ENCODE measurements around the gene OPCML.

DNA sequence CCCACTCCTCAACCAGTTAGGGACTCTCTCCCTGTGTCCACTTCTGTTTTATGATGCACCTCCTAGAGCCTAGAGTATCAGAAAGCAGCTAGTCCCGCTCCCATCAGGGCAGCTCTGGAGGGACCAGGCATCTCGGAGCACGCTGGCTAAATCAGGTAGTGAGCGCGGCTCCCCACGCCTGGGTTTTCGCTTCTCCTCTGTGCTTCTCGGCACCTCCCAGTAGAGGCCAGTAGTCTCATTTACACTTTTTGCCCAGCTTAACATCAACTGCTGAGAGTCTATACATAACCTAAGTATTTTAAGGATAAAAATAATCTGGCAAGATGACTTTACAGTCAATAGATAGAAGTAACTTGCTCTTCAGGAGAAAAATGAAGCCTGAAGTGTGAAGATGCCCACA is 473.8 kb downstream of the OPCML start:
- TF ChIP-seq, protein P1, sequence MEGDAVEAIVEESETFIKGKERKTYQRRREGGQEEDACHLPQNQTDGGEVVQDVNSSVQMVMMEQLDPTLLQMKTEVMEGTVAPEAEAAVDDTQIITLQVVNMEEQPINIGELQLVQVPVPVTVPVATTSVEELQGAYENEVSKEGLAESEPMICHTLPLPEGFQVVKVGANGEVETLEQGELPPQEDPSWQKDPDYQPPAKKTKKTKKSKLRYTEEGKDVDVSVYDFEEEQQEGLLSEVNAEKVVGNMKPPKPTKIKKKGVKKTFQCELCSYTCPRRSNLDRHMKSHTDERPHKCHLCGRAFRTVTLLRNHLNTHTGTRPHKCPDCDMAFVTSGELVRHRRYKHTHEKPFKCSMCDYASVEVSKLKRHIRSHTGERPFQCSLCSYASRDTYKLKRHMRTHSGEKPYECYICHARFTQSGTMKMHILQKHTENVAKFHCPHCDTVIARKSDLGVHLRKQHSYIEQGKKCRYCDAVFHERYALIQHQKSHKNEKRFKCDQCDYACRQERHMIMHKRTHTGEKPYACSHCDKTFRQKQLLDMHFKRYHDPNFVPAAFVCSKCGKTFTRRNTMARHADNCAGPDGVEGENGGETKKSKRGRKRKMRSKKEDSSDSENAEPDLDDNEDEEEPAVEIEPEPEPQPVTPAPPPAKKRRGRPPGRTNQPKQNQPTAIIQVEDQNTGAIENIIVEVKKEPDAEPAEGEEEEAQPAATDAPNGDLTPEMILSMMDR (conservative IDR thresholded peaks at IDR 0.05; ENCODE audit: low read depth, low read length): no peak
- no peak for TF ChIP-seq EZH2 (IDR thresholded peaks at IDR 0.05; ENCODE audit: low read length, unreplicated experiment)

Measured in PC-3 (cell line).